HG03045 (cell line): ENCODE results near the gene TASP1.

Source experiments
- ATAC-seq: cut with Tn5 transposase; IDR thresholded peaks from one replicate; pipeline ENCODE4 v1.9.1; 2021; ENCODE audit warnings: mild to moderate bottlenecking, moderate library complexity; ENCODE audit not compliant: unreplicated experiment

TASP1 gene

GRCh38 chr20:13447385-13448180 lies 191.1 kb downstream of the TASP1 start:
- ATAC-seq, result no peak

- ATAC-seq, result no peak
These were observed 195.0 kb downstream of the TASP1 start for GRCh38 chr20:13443690-13444089.

GRCh38 chr20:13442986-13443385 lies 195.7 kb downstream of the TASP1 start:
- ATAC-seq, result no peak

GRCh38 chr20:13441388-13441787 lies 197.3 kb downstream of the TASP1 start:
- no peak for ATAC-seq

GRCh38 chr20:13436530-13436929 lies 202.2 kb downstream of the TASP1 start:
- no peak for ATAC-seq

GRCh38 chr20:13432126-13432525 lies 206.6 kb downstream of the TASP1 start:
- no peak for ATAC-seq

- ATAC-seq, result no peak
These were observed 208.3 kb downstream of the TASP1 start for GRCh38 chr20:13430346-13431002.

GRCh38 chr20:13428684-13429083 lies 210.0 kb downstream of the TASP1 start:
- no peak for ATAC-seq

GRCh38 chr20:13426870-13427269 lies 211.9 kb downstream of the TASP1 start:
- no peak for ATAC-seq

- ATAC-seq, result no peak
These were observed 213.2 kb downstream of the TASP1 start for GRCh38 chr20:13425381-13426135.

- no peak for ATAC-seq
These were observed 214.4 kb downstream of the TASP1 start for GRCh38 chr20:13424174-13424833.

GRCh38 chr20:13423472-13424173 lies 215.1 kb downstream of the TASP1 start:
- ATAC-seq, result no peak

GRCh38 chr20:13422637-13423036 lies 216.1 kb downstream of the TASP1 start:
- ATAC-seq, result no peak

- ATAC-seq, result no peak
These were observed 218.1 kb downstream of the TASP1 start for GRCh38 chr20:13420625-13421024.

GRCh38 chr20:13419477-13419876 lies 219.3 kb downstream of the TASP1 start:
- ATAC-seq, result no peak

GRCh38 chr20:13418263-13419229 lies 220.2 kb downstream of the TASP1 start:
- ATAC-seq, result no peak

GRCh38 chr20:13416531-13416930 lies 222.2 kb downstream of the TASP1 start:
- ATAC-seq, result no peak

GRCh38 chr20:13412806-13413445 lies 225.8 kb downstream of the TASP1 start:
- ATAC-seq, result no peak

- ATAC-seq, result no peak
These were observed 234.4 kb downstream of the TASP1 start for GRCh38 chr20:13404293-13404692.
